Hepatocyte (in vitro differentiated cells): ENCODE data around the gene TSFM.

ENCODE experiments used
- EZH2 ChIP-seq: fragments of 200-600 bp; sonication (generic); IDR thresholded peaks from 2 replicates; pipeline ENCODE4 v1.6.1; 2016; ENCODE audit warnings: antibody characterized with exemption, mild to moderate bottlenecking, borderline replicate concordance
- EZH2phosphoT487 ChIP-seq: fragments of 200-600 bp; sonication (generic); IDR thresholded peaks from one replicate; pipeline ENCODE4 v1.6.1; 2018; ENCODE audit warnings: antibody characterized with exemption, mild to moderate bottlenecking, low read depth, moderate library complexity; ENCODE audit not compliant: unreplicated experiment, severe bottlenecking
- TF ChIP-seq, protein P1 (sequence below): fragments of 200-600 bp; sonication (generic); IDR thresholded peaks from 2 replicates; pipeline ENCODE4 v1.5.1; 2016; ENCODE audit warnings: antibody characterized with exemption, mild to moderate bottlenecking; ENCODE audit not compliant: poor library complexity

- TF ChIP-seq, protein P1, sequence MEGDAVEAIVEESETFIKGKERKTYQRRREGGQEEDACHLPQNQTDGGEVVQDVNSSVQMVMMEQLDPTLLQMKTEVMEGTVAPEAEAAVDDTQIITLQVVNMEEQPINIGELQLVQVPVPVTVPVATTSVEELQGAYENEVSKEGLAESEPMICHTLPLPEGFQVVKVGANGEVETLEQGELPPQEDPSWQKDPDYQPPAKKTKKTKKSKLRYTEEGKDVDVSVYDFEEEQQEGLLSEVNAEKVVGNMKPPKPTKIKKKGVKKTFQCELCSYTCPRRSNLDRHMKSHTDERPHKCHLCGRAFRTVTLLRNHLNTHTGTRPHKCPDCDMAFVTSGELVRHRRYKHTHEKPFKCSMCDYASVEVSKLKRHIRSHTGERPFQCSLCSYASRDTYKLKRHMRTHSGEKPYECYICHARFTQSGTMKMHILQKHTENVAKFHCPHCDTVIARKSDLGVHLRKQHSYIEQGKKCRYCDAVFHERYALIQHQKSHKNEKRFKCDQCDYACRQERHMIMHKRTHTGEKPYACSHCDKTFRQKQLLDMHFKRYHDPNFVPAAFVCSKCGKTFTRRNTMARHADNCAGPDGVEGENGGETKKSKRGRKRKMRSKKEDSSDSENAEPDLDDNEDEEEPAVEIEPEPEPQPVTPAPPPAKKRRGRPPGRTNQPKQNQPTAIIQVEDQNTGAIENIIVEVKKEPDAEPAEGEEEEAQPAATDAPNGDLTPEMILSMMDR = no peak
- TF ChIP-seq EZH2phosphoT487 = no peak
- TF ChIP-seq EZH2 = no peak
Observed at GRCh38 chr12:57817261-57817989, 34.8 kb downstream of the TSFM start.
